ENCODE measurements around the gene RNASE9. TPM values are rescaled to one million over a fixed set of nuclear protein-coding genes. Genes with fewer than 3 reads are reported as not detected.

Gene RNASE9
- total RNA-seq, 1 donor from 2014 or later, result not detected

Other genes with a start within 250 kb of the RNASE9 start
- 57.4 TPM for gene CCNB1IP1, start 227.8 kb downstream of the RNASE9 start, total RNA-seq
- gene PARP2, start 217.4 kb downstream of the RNASE9 start, total RNA-seq, result 8.4 TPM
- 10.4 TPM for gene TEP1, start 147.5 kb downstream of the RNASE9 start, total RNA-seq
- gene KLHL33, start 124.9 kb downstream of the RNASE9 start, total RNA-seq, result 2.1 TPM
- 26.6 TPM for gene OSGEP, start 106.2 kb downstream of the RNASE9 start, total RNA-seq
- gene APEX1, start 105.8 kb downstream of the RNASE9 start, total RNA-seq, result 64.2 TPM
- gene PIP4P1, start 99.6 kb downstream of the RNASE9 start, total RNA-seq, result 13.0 TPM
- 13.6 TPM for gene PNP, start 91.6 kb downstream of the RNASE9 start, total RNA-seq
- gene RNASE10, start 55.5 kb downstream of the RNASE9 start, total RNA-seq, result not detected
- gene RNASE11, start 27.0 kb upstream of the RNASE9 start, total RNA-seq, result not detected
- not detected for gene RNASE12, start 30.3 kb upstream of the RNASE9 start, total RNA-seq
- not detected for gene OR6S1, start 80.6 kb upstream of the RNASE9 start, total RNA-seq
- gene RNASE4, start 123.5 kb upstream of the RNASE9 start, total RNA-seq, result 17.7 TPM
- 3.7 TPM for gene ANG, start 127.7 kb upstream of the RNASE9 start, total RNA-seq
- gene EDDM3A, start 184.8 kb upstream of the RNASE9 start, total RNA-seq, result not detected
- not detected for gene EDDM3B, start 207.4 kb upstream of the RNASE9 start, total RNA-seq
- gene RNASE6, start 220.2 kb upstream of the RNASE9 start, total RNA-seq, result 5.2 TPM
- gene RNASE1, start 241.8 kb upstream of the RNASE9 start, total RNA-seq, result 113 TPM